H1 (cell line): Measurements from ENCODE around the gene TK1. TPM values are rescaled to one million over a fixed set of nuclear protein-coding genes. Genes with fewer than 3 reads are reported as not detected.

Experiments used
- CTCF ChIA-PET: fragments of 300-600 bp; sonication (Branson Sonifier 250); formaldehyde crosslinking; loops from one replicate; lab custom pipeline; 2021; ENCODE audit not compliant: partially characterized antibody; lab: Charles Lee
- POLR2A ChIA-PET: fragments of 300-600 bp; sonication (Branson Sonifier 250); formaldehyde crosslinking; loops from one replicate; lab custom pipeline; 2021; ENCODE audit warnings: inconsistent platforms; ENCODE audit not compliant: partially characterized antibody; lab: Charles Lee
- DNase-seq, 2 experiments: peaks; one replicate each; pipeline versions ENCODE4 v3.0.0 to v3.0.0-alpha.2; 2010 to 2022; ENCODE audit warnings: low spot score in 2 of 2, low read depth in 1 of 2, mixed read lengths in 1 of 2
- FAIRE-seq: peaks from 2 replicates; lab custom pipeline; 2011; peaks lifted over from hg19 to GRCh38; lab: Jason Lieb, UNC
- H2AFZ ChIP-seq: 2 replicates; pipeline ENCODE4 v1.8.1; 2012; ENCODE audit warnings: low read length, inconsistent platforms
- H2AK5ac ChIP-seq: 2 replicates; pipeline ENCODE4 v1.6.1; 2013; ENCODE audit warnings: low read depth, low read length
- H2BK120ac ChIP-seq: replicated peaks from 2 replicates; pipeline ENCODE3; 2013; ENCODE audit warnings: low read depth, low read length, inconsistent platforms
- H2BK12ac ChIP-seq: 2 replicates; pipeline ENCODE4 v1.6.1; 2013; ENCODE audit warnings: low read depth, low read length
- H2BK15ac ChIP-seq: 2 replicates; pipeline ENCODE4 v1.6.1; 2013; ENCODE audit warnings: low read length
- H2BK20ac ChIP-seq: 2 replicates; pipeline ENCODE4 v1.6.1; 2013; ENCODE audit warnings: low read length
- H2BK5ac ChIP-seq: 2 replicates; pipeline ENCODE4 v1.6.1; 2013; ENCODE audit warnings: low read depth, low read length
- H3K14ac ChIP-seq: 2 replicates; pipeline ENCODE4 v1.6.1; 2013; ENCODE audit warnings: inconsistent platforms; ENCODE audit not compliant: insufficient read length
- H3K18ac ChIP-seq: 2 replicates; pipeline ENCODE4 v1.6.1; 2013; ENCODE audit warnings: low read length; ENCODE audit errors: extremely low read depth
- H3K23ac ChIP-seq: 2 replicates; pipeline ENCODE4 v1.6.1; 2013; ENCODE audit warnings: inconsistent platforms; ENCODE audit not compliant: insufficient read length
- H3K23me2 ChIP-seq: 2 replicates; pipeline ENCODE4 v1.6.1; 2013; ENCODE audit warnings: low read depth, low read length
- H3K27ac ChIP-seq: 2 replicates; pipeline ENCODE4 v1.6.1; 2011; ENCODE audit warnings: low read depth, low read length, inconsistent platforms
- H3K27me3 ChIP-seq, 4 experiments: replicated peaks in 1 of 4; 1 replicate in 1 of 4; 2 replicates in 3 of 4; pipeline versions ENCODE4 v1.6.1 to v1.8.1; 2011 to 2013; ENCODE audit warnings: low read length in 3 of 4, mild to moderate bottlenecking in 3 of 4, inconsistent platforms in 2 of 4, mixed read lengths in 2 of 4, moderate library complexity in 1 of 4; ENCODE audit not compliant: control insufficient read depth in 3 of 4, insufficient read depth in 3 of 4; ENCODE audit errors: extremely low read depth in 1 of 4
- H3K36me3 ChIP-seq, 4 experiments: 2 replicates each; pipeline versions ENCODE4 v1.6.1 to v1.8.1; 2011 to 2013; ENCODE audit warnings: mild to moderate bottlenecking in 4 of 4, low read length in 3 of 4, moderate library complexity in 2 of 4, control low read depth in 1 of 4, inconsistent platforms in 1 of 4; ENCODE audit not compliant: insufficient read depth in 4 of 4, control insufficient read depth in 2 of 4
- H3K4ac ChIP-seq: replicated peaks from 2 replicates; pipeline ENCODE3; 2013; ENCODE audit warnings: low read length, low read depth, mixed read lengths, inconsistent platforms; ENCODE audit not compliant: insufficient read length
- H3K4me1 ChIP-seq, 4 experiments: replicated peaks in 1 of 4; 1 replicate in 1 of 4; 2 replicates in 3 of 4; pipeline versions ENCODE4 v1.6.1 to v1.8.1; 2011 to 2013; ENCODE audit warnings: low read length in 3 of 4, inconsistent platforms in 2 of 4, mixed read lengths in 1 of 4; ENCODE audit not compliant: insufficient read depth in 4 of 4, control insufficient read depth in 3 of 4
- H3K4me2 ChIP-seq, 2 experiments: 2 replicates each; pipeline versions ENCODE4 v1.6.1 to v1.8.1; 2011 to 2013; ENCODE audit warnings: low read depth in 2 of 2, low read length in 2 of 2, control low read depth in 1 of 2, inconsistent platforms in 1 of 2, mild to moderate bottlenecking in 1 of 2; ENCODE audit not compliant: insufficient read depth in 1 of 2
- H3K4me3 ChIP-seq, 4 experiments: fragments of 200-600, 300-600 bp in 1 of 4; sonication (generic), shearing (Covaris generic), sonication (Bioruptor Twin) in 1 of 4; 2 replicates each; pipeline versions ENCODE4 v1.5.1 to v1.8.1; 2011 to 2016; ENCODE audit warnings: low read length in 4 of 4, low read depth in 3 of 4, control low read depth in 2 of 4, inconsistent platforms in 2 of 4, mild to moderate bottlenecking in 2 of 4, mixed read lengths in 1 of 4, moderate library complexity in 1 of 4; ENCODE audit not compliant: insufficient read depth in 2 of 4; ENCODE audit errors: extremely low read depth in 1 of 4
- H3K56ac ChIP-seq: replicated peaks from 2 replicates; pipeline ENCODE3; 2013; ENCODE audit warnings: low read depth, mild to moderate bottlenecking, mixed read lengths, low read length, inconsistent platforms; ENCODE audit not compliant: insufficient read length
- H3K79me1 ChIP-seq: 2 replicates; pipeline ENCODE4 v1.6.1; 2013; ENCODE audit warnings: low read depth, low read length, control low read depth
- H3K79me2 ChIP-seq, 2 experiments: 2 replicates each; pipeline versions ENCODE4 v1.6.1 to v1.8.1; 2012 to 2013; ENCODE audit warnings: low read length in 2 of 2, mild to moderate bottlenecking in 2 of 2, inconsistent platforms in 1 of 2; ENCODE audit not compliant: insufficient read depth in 2 of 2, control insufficient read depth in 1 of 2
- H3K9ac ChIP-seq, 4 experiments: replicated peaks in 1 of 4; 1 replicate in 1 of 4; 2 replicates in 3 of 4; pipeline versions ENCODE4 v1.6.1 to v1.8.1; 2011 to 2013; ENCODE audit warnings: low read depth in 3 of 4, low read length in 3 of 4, control low read depth in 2 of 4, mild to moderate bottlenecking in 2 of 4, moderate library complexity in 2 of 4, inconsistent platforms in 1 of 4; ENCODE audit errors: extremely low read depth in 1 of 4
- H3K9me3 ChIP-seq, 2 experiments: 2 replicates each; pipeline versions ENCODE4 v1.6.1 to v1.8.1; 2012 to 2013; ENCODE audit warnings: mild to moderate bottlenecking in 2 of 2, moderate library complexity in 2 of 2, control low read depth in 1 of 2, inconsistent platforms in 1 of 2, low read depth in 1 of 2, low read length in 1 of 2, mixed read lengths in 1 of 2; ENCODE audit not compliant: insufficient read depth in 2 of 2
- H4K20me1 ChIP-seq, 2 experiments: replicated peaks in 1 of 2; 2 replicates each; pipeline versions ENCODE3 to v1.8.1; 2011 to 2013; ENCODE audit warnings: inconsistent platforms in 2 of 2, low read length in 2 of 2, mild to moderate bottlenecking in 1 of 2; ENCODE audit not compliant: insufficient read depth in 2 of 2, control insufficient read depth in 1 of 2
- H4K5ac ChIP-seq: 2 replicates; pipeline ENCODE4 v1.6.1; 2013; ENCODE audit warnings: low read length, low read depth, mixed read lengths, inconsistent platforms; ENCODE audit not compliant: insufficient read length
- H4K8ac ChIP-seq: 2 replicates; pipeline ENCODE4 v1.8.0; 2013; ENCODE audit warnings: mild to moderate bottlenecking, moderate library complexity, low read length, inconsistent platforms; ENCODE audit not compliant: insufficient read depth; ENCODE audit errors: extremely low read depth
- H4K91ac ChIP-seq: replicated peaks from 2 replicates; pipeline ENCODE3; 2013; ENCODE audit warnings: low read length, mixed read lengths, inconsistent platforms; ENCODE audit not compliant: insufficient read length
- BRCA1 ChIP-seq: IDR thresholded peaks from 2 replicates; pipeline ENCODE4 v1.6.1; 2012; ENCODE audit warnings: low read depth, low read length, improper control_type of control experiment
- WGBS, 2 experiments: shearing (Covaris generic) in 1 of 2; methylation state at CpG; one replicate each; pipeline versions ENCODE4 v1.1.6 to v1.1.7; 2013 to 2015; ENCODE audit warnings: low lambda C conversion rate in 2 of 2, mixed read lengths in 2 of 2, inconsistent platforms in 1 of 2, low coverage in 1 of 2, missing lambda C conversion rate in 1 of 2; ENCODE audit not compliant: insufficient replicate concordance in 2 of 2, insufficient coverage in 1 of 2, insufficient read length in 1 of 2; ENCODE audit errors: extremely low coverage in 1 of 2, missing lambda C conversion rate in 1 of 2; 5-methylcytosine and 5-hydroxymethylcytosine counted together
- polyA plus RNA-seq, 7 experiments: library from polyadenylated mRNA; depleted of rRNA in 3 of 7; stranded (reverse) in 5 of 7; unstranded in 2 of 7; fragments of >200 nt in 5 of 7; fragments of 200-250 nt in 2 of 7; gene quantifications; 1 replicate in 5 of 7; 2 replicates in 1 of 7; 4 replicates in 1 of 7; pipeline versions ENCODE4 v1.2.1 to v1.2.3, GENCODE V29; 2011 to 2013; ENCODE audit warnings: missing spikeins in 2 of 7, mixed read lengths in 2 of 7
- total RNA-seq: library from RNA; stranded (reverse); fragmentation: NEBNext Ultra II Directional; extraction: Animal tissue kit (Norgen Biotek cat#: 25700); gene quantifications from 2 replicates; pipeline ENCODE4 v1.2.1, GENCODE V29; 2021

The TK1 gene
- total and polyA plus RNA-seq, 2 of the 8 experiments (the other 6 are each of a cell fraction or from before 2014, with no cell fraction given) = 66.9 to 147 TPM

GRCh38 chr17:78223061-78223460 lies 36.2 kb upstream of the TK1 start:
- no peak overlapping the region for H2BK120ac ChIP-seq
- H2AK5ac ChIP-seq = no peak overlapping the region
- H2BK5ac ChIP-seq = no peak overlapping the region
- H3K9me3 ChIP-seq = no peaks in the 10 kb centered on the region
- H3K79me2 ChIP-seq = peaks cover 0 to 2% of the 10 kb centered on the region in 2 experiments; a peak in 1 of 4 replicates
- H2BK15ac ChIP-seq = no peak overlapping the region
- H3K27me3 ChIP-seq = no peaks in the 10 kb centered on the region
- no peak overlapping the region for H3K23ac ChIP-seq
- WGBS, 2 experiments = 85% methylated on average over 4 of the region's 4 CpGs; no CpG with 5 or more reads in 1 of the 2 experiments
- no peak overlapping the region for H2AFZ ChIP-seq
- no peak overlapping the region for H3K4me2 ChIP-seq
- peaks cover 13 to 39% (median 28%) of the 10 kb centered on the region in 4 experiments for H3K36me3 ChIP-seq
- no peak overlapping the region for H3K9ac ChIP-seq
- POLR2A ChIA-PET = interaction anchor here (1.5 to 1.6 kb wide), 2 partner anchors 9 to 36 kb away, joined by 4 to 5 read pairs; partner anchors contain the start of gene TK1
- H4K5ac ChIP-seq = no peak overlapping the region
- no peak overlapping the region for H3K56ac ChIP-seq
- H3K18ac ChIP-seq = no peak overlapping the region
- CTCF ChIA-PET = interaction anchor here (0.5 to 1.7 kb wide), 4 partner anchors 28 to 1646 kb away, joined by 3 to 4 read pairs (median 3); no protein-coding TSS in a partner anchor
- H3K4me3 ChIP-seq = no peak overlapping the region
- no peak overlapping the region for H3K27ac ChIP-seq
- H3K4me1 ChIP-seq = peaks cover 0 to 6% (median 2%) of the 10 kb centered on the region in 4 experiments; a peak in 3 of 7 replicates
- no peak overlapping the region for H4K8ac ChIP-seq
- FAIRE-seq (no peak), DNase-seq (no peak)
- no peak for TF ChIP-seq BRCA1
- peaks cover 3% of the 10 kb centered on the region in 2 experiments for H4K20me1 ChIP-seq
- no peak overlapping the region for H3K14ac ChIP-seq
- H3K4ac ChIP-seq = no peak overlapping the region
- no peak overlapping the region for H2BK20ac ChIP-seq
- H3K79me1 ChIP-seq = peaks cover 2% of the 10 kb centered on the region; the same call in 1 of the 2 replicates
- H2BK12ac ChIP-seq = no peak overlapping the region
- no peak overlapping the region for H4K91ac ChIP-seq
- no peaks in the 10 kb centered on the region for H3K23me2 ChIP-seq
